Activated gamma-delta T cell (primary cell): ENCODE results near the gene CALM3.

Source experiments
- DNase-seq: peaks from one replicate; lab custom pipeline; 2025; lab: John Stamatoyannopoulos, UW

CALM3 gene

DNA sequence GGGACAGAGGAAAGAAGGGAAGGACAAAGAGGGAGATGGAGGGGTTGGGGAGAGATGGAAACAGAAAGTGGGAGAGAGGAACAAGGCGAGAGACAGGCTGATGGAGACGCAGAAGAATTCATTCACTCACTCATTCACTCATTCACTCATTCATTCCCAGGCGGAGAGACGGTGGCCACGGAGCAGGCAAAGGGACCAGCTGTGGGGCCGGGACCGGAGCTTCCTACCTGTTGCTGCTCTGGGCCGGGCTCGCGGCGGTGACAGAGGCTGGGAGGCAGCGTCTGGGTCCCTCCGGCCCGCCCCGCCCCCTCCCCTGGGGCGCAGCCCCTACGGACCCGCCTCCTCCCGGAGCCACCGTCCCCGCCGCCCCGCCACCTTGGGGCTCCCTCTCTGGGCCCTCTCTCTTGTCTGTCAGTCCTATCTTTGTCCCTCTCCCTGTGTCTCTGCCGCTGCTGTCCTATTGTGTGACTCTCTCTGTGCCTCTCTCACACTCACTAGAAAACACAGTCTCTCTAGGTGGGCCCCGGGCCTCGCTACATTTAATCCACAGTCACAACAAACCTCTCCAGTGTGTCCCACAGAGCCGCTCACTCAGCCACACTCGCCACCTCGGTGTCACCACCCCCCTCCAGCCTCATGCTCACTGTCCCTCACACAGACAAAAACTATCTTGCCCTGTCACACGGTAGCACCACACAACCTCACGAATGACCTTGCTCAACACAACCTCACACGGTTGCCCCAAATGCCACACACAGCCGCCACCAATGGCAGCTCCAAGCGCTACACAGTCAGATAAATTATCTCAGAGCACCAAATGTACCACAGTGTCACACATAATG, 35.0 kb downstream of the CALM3 start, which contains the start of gene GNG8:
GNG8 (minus strand) TSS at position 283 of the 842 bp plus-strand sequence. CDS start 1,520 bp downstream, outside the sequence.
- DNase-seq = no peak

- no peak for DNase-seq
Measured at GRCh38 chr19:46637224-46637623, 36.1 kb downstream of the CALM3 start.

GRCh38 chr19:46639358-46640182, 38.4 kb downstream of the CALM3 start:
- DNase-seq = no peak

DNA sequence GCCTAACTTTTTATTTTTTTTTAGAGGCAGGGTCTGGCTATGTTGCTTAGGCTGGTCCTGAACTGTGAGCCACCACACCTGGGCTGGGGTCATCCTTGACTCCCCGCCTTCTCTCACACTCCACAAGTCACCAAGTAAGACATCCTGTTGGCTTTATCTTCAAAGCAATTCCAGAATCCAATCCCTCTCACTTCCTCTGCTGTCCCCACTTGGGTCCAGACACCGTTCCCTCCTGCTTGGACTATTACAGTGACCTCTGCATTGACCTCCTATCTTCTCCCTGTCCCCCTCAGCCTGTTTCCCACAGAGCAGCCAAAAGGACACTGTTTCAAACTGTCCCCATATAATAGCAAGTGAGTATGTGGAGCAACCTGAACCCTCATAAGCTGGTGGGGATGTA, 39.5 kb downstream of the CALM3 start:
- no peak for DNase-seq

DNA sequence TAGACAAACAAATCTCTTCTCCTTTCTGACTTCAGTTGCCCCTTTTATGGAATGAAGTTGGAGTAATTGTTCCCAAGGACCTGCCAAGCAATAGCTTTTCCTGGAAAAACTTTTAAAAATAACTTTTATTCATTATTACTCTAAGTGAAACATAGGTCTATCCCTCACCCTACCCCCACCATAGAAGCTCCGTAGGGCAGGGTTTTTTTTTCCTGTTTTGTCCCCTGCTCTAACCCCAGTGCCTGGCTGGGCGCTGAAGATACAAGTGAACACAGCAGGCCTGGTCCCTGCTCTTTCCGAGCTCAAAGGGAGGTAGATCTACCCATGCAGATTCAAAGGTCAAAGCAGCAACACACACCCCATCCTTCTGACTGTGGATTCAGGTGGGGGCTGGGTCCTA, 43.6 kb downstream of the CALM3 start:
- DNase-seq = no peak

- no peak for DNase-seq
Measured at GRCh38 chr19:46646402-46646801, 45.3 kb downstream of the CALM3 start.

- no peak for DNase-seq
Measured at GRCh38 chr19:46648060-46648960, 47.2 kb downstream of the CALM3 start.

GRCh38 chr19:46648961-46649960, 48.1 kb downstream of the CALM3 start:
- no peak for DNase-seq

GRCh38 chr19:46650445-46650844, 49.3 kb downstream of the CALM3 start:
- no peak for DNase-seq

DNA sequence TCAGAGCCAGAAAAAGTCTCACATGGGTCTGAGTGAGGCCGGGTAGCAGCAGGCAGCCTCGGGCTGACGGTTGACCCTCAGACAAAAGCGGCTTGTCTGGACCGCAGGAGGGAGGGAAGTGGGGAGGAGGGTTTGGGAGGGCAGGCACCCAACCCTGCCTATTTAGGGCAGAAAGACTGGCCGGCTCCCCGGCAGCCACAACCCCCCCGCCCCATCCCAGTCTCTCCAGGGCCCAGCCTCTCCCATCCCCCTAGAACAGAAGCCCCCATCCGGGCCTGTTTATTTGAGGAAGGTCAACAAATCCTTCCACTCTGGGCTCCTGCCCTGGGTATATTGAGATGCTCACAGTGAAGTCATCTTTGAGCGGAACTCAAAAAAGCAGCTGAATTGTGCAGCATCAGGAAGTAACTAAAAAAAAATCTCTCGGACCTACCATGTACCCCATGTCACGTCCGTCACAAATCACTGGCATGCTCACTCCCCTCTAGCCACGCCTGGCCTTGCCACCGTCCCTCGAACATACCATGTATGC, 53.6 kb downstream of the CALM3 start:
- no peak for DNase-seq

GRCh38 chr19:46656541-46656940, 55.4 kb downstream of the CALM3 start:
- DNase-seq = no peak

DNA sequence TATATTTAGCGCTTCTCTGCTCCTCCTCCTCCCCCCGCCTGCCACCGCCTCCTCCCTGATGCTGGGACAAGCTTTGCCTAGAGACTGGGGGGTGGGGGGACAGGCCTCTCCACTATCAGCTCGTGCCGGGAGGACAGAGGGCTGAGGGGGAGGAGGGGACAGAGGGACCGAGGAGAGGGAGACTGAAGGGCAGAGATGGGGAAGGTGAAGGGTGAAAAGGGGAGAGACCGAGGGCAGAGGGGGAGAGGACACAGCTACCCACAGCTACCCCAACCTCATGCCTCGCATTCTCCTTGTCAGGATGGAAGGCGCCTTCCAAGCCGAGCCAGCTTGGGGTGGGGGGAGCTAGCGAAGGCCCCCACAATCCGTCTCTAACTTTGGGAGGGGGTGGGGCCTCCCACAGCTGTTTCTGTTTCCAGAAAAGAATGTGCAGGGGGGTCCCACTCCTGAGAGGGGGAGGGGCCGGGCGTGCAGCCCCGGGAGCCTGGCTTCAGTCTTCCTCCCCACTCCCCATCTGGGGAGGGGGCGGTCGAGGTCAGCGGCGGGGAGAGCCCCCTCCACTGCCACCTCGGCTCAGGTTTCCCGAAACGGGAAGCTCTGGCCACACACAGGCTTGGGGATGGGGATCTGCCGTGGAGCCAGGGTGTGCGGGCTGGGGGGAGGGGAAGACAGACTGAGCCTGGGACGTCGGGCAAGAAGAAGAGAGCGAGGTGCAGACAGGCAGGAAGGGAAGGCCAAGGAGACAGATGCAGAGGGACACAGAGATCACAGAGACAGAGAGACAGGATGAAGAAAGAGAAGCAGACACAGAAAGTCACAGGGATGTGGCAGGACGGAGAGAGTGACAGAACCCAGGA, 58.2 kb downstream of the CALM3 start:
- no peak for DNase-seq

DNA sequence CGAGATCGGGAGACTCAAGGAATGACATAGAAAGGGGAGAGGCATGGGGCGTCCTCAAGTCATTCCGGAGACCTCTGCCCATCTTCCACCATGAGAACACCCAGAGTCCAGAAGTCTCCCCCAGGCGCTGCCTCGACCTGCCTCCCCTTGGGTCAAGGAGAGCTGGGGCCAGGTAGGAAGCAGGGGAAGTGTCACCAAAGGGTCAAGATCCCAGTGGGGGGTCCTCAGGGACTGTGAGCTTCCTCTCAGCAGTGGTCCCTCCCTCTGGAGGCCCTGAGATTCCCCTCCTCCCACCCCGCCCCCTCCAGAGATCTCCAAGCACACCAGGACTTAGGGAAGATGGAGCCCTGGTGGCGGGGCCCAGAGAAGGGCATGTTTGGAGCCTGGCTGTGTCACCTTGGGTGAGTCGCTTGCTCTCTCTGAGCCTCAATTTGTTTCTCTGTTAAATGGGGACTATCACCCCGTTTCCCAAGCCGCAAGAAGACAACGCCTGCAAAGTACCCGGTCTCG, 58.9 kb downstream of the CALM3 start:
- no peak for DNase-seq
